Progenitor cell of endocrine pancreas (in vitro differentiated cells): ENCODE measurements around the gene HOXB1. TPM values are rescaled to one million over a fixed set of nuclear protein-coding genes. Genes with fewer than 3 reads are reported as not detected.
A peak's percentile ranks its signal among the peaks of the same experiment; 100 is the strongest.

Experiments used
- DNase-seq: peaks from one replicate; pipeline ENCODE4 v3.0.0; 2021; ENCODE audit warnings: low spot score; ENCODE audit not compliant: unreplicated experiment
- H3K27ac Mint-ChIP-seq: 2 replicates; pipeline ENCODE4 v1.8.0; 2021; ENCODE audit warnings: mild to moderate bottlenecking, moderate library complexity, mixed read lengths
- H3K27me3 Mint-ChIP-seq: 2 replicates; pipeline ENCODE4 v1.8.0; 2021; ENCODE audit warnings: mixed read lengths
- H3K36me3 Mint-ChIP-seq: 2 replicates; pipeline ENCODE4 v1.8.0; 2022; ENCODE audit warnings: mixed read lengths; ENCODE audit not compliant: insufficient read depth
- H3K4me1 Mint-ChIP-seq: 2 replicates; pipeline ENCODE4 v1.8.0; 2021; ENCODE audit warnings: low read depth, mixed read lengths
- H3K4me3 Mint-ChIP-seq: 2 replicates; pipeline ENCODE4 v1.8.0; 2021; ENCODE audit warnings: low read depth, mild to moderate bottlenecking, moderate library complexity, mixed read lengths
- H3K9me3 Mint-ChIP-seq: 2 replicates; pipeline ENCODE4 v1.8.0; 2021; ENCODE audit warnings: low read depth, mixed read lengths
- CTCF ChIP-seq: fragments of 200-600 bp; sonication (generic); IDR thresholded peaks from one replicate; pipeline ENCODE4 v1.5.0; 2021; ENCODE audit warnings: antibody characterized with exemption, mild to moderate bottlenecking; ENCODE audit not compliant: unreplicated experiment
- total RNA-seq: library from RNA; stranded (reverse); gene quantifications from 2 replicates; pipeline ENCODE4 v1.2.1, GENCODE V29; 2021

The HOXB1 gene
- total RNA-seq, 1 donor from 2014 or later, result 0.96 TPM

GRCh38 chr17:48561884-48562810 is 31.3 kb upstream of the HOXB1 start:
- Mint-ChIP-seq H3K27me3 (peaks cover 62% of the 10 kb centered on the region), H3K27ac (peak overlapping the region; percentile 89), H3K36me3 (no peaks in the 10 kb centered on the region), H3K9me3 (no peaks in the 10 kb centered on the region), H3K4me3 (peak overlapping the region; percentile 74), H3K4me1 (peaks cover 50% of the 10 kb centered on the region)
- no peak for DNase-seq
- TF ChIP-seq CTCF, result peak; percentile 50

- no peak for DNase-seq
- H3K27ac Mint-ChIP-seq, result peak overlapping the region; percentile 92
- no peaks in the 10 kb centered on the region for H3K36me3 Mint-ChIP-seq
- no peaks in the 10 kb centered on the region for H3K9me3 Mint-ChIP-seq
- peaks cover 65% of the 10 kb centered on the region for H3K4me1 Mint-ChIP-seq
- no peak overlapping the region for H3K4me3 Mint-ChIP-seq
- no peak for TF ChIP-seq CTCF
- peaks cover 77% of the 10 kb centered on the region for H3K27me3 Mint-ChIP-seq
Observed at GRCh38 chr17:48559840-48560817, 29.3 kb upstream of the HOXB1 start.

GRCh38 chr17:48559122-48559839 is 28.5 kb upstream of the HOXB1 start:
- H3K4me1 Mint-ChIP-seq, result peaks cover 68% of the 10 kb centered on the region
- no peak overlapping the region for H3K27ac Mint-ChIP-seq
- peaks cover 84% of the 10 kb centered on the region for H3K27me3 Mint-ChIP-seq
- no peak for TF ChIP-seq CTCF
- H3K9me3 Mint-ChIP-seq, result no peaks in the 10 kb centered on the region
- DNase-seq, result no peak
- no peak overlapping the region for H3K4me3 Mint-ChIP-seq
- H3K36me3 Mint-ChIP-seq, result no peaks in the 10 kb centered on the region

- TF ChIP-seq CTCF, result no peak
- peak overlapping the region; percentile 38 for H3K4me3 Mint-ChIP-seq
- peaks cover 88% of the 10 kb centered on the region for H3K27me3 Mint-ChIP-seq
- peaks cover 69% of the 10 kb centered on the region for H3K4me1 Mint-ChIP-seq
- no peaks in the 10 kb centered on the region for H3K9me3 Mint-ChIP-seq
- no peaks in the 10 kb centered on the region for H3K36me3 Mint-ChIP-seq
- no peak for DNase-seq
- no peak overlapping the region for H3K27ac Mint-ChIP-seq
Observed at GRCh38 chr17:48558831-48559121, 28.0 kb upstream of the HOXB1 start.
